ENCODE measurements around the gene FAM53B.

- TF ChIP-seq POLR2A (IDR thresholded peaks at IDR 0.05; ENCODE audit: low read length) (no peak), GATA1 (IDR thresholded peaks at IDR 0.05; ENCODE audit: low read depth, low read length) (no peak)
These were observed 75.6 kb downstream of the FAM53B start for GRCh38 chr10:124668517-124669051.

All from erythroblast (primary cell).